ENCODE results near the gene COL6A2.
"Not testable (repeated sequence)": the region's sequence is repeated elsewhere in the genome, so short reads cannot be mapped to it uniquely, and the experiment has no call there.

The COL6A2 gene

GRCh38 chr21:46061063-46061462 is 36.8 kb upstream of the COL6A2 start:
- no peak for DNase-seq

- no peak for DNase-seq
Measured at GRCh38 chr21:46061518-46061917, 36.4 kb upstream of the COL6A2 start.

GRCh38 chr21:46061950-46062349 is 36.0 kb upstream of the COL6A2 start:
- DNase-seq, result no peak

GRCh38 chr21:46062471-46063211 is 35.3 kb upstream of the COL6A2 start:
- DNase-seq, result no peak

GRCh38 chr21:46063227-46063626 is 34.7 kb upstream of the COL6A2 start:
- no peak for DNase-seq

- no peak for DNase-seq
Measured at GRCh38 chr21:46063734-46064680, 33.9 kb upstream of the COL6A2 start.

- DNase-seq, result no peak
Measured at GRCh38 chr21:46064870-46065214, 33.1 kb upstream of the COL6A2 start.

GRCh38 chr21:46065215-46065913 is 32.5 kb upstream of the COL6A2 start:
- DNase-seq, result no peak

- DNase-seq, result no peak
Measured at GRCh38 chr21:46065914-46066551, 31.9 kb upstream of the COL6A2 start.

- no peak for DNase-seq
Measured at GRCh38 chr21:46066591-46067331, 31.2 kb upstream of the COL6A2 start.

GRCh38 chr21:46067505-46068201 is 30.3 kb upstream of the COL6A2 start:
- DNase-seq, result no peak

GRCh38 chr21:46068516-46069079 is 29.3 kb upstream of the COL6A2 start:
- no peak for DNase-seq

GRCh38 chr21:46069166-46069565 is 28.7 kb upstream of the COL6A2 start:
- DNase-seq, result no peak

- DNase-seq, result no peak
Measured at GRCh38 chr21:46069719-46070279, 28.1 kb upstream of the COL6A2 start.

- no peak for DNase-seq
Measured at GRCh38 chr21:46071082-46071481, 26.8 kb upstream of the COL6A2 start.

- not testable (repeated sequence) for DNase-seq
Measured at GRCh38 chr21:46076724-46077123, 21.2 kb upstream of the COL6A2 start.

GRCh38 chr21:46077674-46078101 is 20.2 kb upstream of the COL6A2 start:
- DNase-seq, result no peak

GRCh38 chr21:46078322-46078977 is 19.5 kb upstream of the COL6A2 start:
- DNase-seq, result no peak

- no peak for DNase-seq
Measured at GRCh38 chr21:46078978-46079351, 18.9 kb upstream of the COL6A2 start.

All from CD4-positive, alpha-beta T cell treated with Interferon alpha-2 for 1 hour (primary cell).